GM18951 (cell line): ENCODE measurements around the gene ZNF79.

Experiments
- POLR2A ChIP-seq: IDR thresholded peaks from 4 replicates; pipeline ENCODE4 v1.6.1; 2011; ENCODE audit warnings: mild to moderate bottlenecking; ENCODE audit not compliant: insufficient read length, insufficient read depth; ENCODE audit errors: extremely low read depth
- in situ Hi-C: fragments of 300-500 bp; cut with MboI; formaldehyde crosslinking; loops from one replicate; pipeline ENCODE4 v1.12.0; 2022; ENCODE audit warnings: low sequenced_read_pairs, mixed read lengths, inconsistent platforms; ENCODE audit not compliant: unreplicated experiment

The ZNF79 gene

DNA sequence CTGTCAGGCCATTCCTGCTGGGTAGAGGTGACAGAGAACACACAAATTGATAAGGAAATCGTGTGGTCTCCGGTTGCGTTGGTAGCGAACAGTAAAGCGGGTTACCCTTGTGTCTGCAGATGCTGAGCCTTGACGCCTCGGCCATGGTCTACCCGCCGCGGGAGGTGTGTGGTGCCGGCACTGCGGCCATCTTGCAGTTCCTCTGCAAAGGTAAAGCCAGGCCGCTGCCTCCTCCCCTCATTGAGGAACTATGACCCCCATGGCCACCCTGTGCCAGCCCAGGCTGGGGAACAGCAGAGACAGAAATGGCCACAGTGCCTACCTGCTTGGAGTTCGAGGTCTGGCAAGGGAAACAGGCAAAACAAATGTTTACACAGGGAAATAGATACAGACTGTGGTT, 43.4 kb downstream of the ZNF79 start:
- no peak for TF ChIP-seq POLR2A
- in situ Hi-C loops, result no loop called here

DNA sequence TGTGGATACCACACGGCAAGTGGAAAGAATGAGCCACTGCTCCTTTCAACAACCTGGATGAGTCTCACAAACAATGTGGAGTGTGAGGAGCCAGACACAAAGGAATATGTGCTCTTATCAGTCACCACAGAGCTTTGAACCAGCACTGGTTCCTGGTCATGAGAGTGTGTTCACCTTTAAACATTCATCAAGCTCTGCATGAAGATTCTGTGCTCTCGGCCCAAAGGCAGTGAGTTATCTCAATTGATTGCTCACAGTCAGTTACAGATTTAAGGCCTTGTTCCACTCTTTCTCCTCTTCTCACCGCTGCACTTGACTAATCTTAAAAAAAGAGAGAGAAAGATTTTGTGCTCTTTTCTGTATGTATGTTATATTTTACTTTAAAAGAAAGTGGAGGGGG, 46.5 kb downstream of the ZNF79 start:
- no peak for TF ChIP-seq POLR2A
- in situ Hi-C loops, result no loop called here

DNA sequence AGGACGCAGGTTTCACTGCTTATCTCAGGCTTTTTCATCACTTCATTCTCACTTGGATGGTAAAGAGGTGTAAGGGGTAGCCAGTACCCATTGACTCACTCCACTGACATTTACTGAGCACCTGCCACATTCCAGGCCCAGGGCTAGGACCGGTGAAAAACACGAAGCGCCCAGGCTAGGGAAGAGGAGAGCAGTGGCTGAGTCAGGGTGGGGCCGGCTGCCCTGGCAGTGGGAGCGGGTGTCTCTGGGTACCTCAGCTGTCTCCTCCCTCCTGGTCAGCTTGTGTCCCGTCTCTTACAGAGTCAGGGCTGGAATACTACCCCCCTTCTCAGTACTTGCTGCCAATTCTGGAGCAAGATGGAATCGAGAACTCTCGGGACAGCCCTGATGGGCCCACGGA, 49.3 kb downstream of the ZNF79 start:
- in situ Hi-C loops, result no loop called here
- no peak for TF ChIP-seq POLR2A

- TF ChIP-seq POLR2A, result no peak
- in situ Hi-C loops, result no loop called here
These were observed 49.8 kb downstream of the ZNF79 start for GRCh38 chr9:127473932-127474331.

DNA sequence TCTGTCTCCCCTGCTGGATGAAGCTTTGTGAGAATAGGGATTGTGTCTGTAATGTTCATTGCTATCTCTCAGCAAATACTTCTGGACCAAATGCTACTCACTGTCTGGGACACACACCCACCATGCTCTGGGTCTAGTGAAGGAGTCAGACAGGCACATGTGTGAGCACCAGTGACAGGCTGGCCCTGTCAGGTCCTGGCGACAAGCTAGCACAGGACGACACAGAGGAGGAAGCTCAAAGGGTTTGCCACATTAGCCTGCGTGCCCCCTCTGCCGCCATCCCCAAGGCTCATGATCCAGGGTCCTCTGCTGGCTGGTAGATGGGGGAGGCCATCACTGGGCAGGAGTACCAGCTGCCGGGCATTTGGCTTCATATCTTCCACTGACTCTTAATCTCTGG, 50.4 kb downstream of the ZNF79 start:
- in situ Hi-C loops, result no loop called here

GRCh38 chr9:127479507-127480081, 55.4 kb downstream of the ZNF79 start:
- in situ Hi-C loops, result no loop called here
- no peak for TF ChIP-seq POLR2A

More for the DNA sequence above, 50.4 kb downstream of the ZNF79 start:
- no peak for TF ChIP-seq POLR2A

GRCh38 chr9:127482662-127483061, 58.5 kb downstream of the ZNF79 start:
- in situ Hi-C loops, result no loop called here
- TF ChIP-seq POLR2A, result no peak

DNA sequence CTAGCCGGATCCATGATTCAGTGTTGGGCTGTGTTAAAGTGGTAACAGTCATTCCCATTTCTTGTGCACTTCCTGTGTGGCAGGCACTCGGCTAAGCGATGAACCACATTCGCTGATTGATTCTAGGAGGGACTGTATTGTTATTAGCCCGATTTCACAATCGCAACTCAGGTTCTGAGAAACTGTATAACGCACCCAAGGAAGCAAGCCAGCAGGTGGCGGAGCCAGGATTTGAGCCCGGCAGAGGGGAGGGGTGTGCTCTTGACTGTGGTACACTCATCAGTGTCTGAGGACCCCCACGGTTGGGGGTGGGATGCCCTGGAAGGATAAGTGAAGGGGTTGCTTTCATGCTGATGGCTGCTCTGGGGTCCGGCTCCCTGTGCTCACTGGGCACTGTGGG, 61.8 kb downstream of the ZNF79 start:
- no peak for TF ChIP-seq POLR2A
- in situ Hi-C loops, result no loop called here

GRCh38 chr9:127488946-127489345, 64.8 kb downstream of the ZNF79 start:
- in situ Hi-C loops, result no loop called here
- no peak for TF ChIP-seq POLR2A

GRCh38 chr9:127489471-127490115, 65.4 kb downstream of the ZNF79 start:
- in situ Hi-C loops, result no loop called here
- TF ChIP-seq POLR2A, result no peak

- no peak for TF ChIP-seq POLR2A
- in situ Hi-C loops, result no loop called here
These were observed 66.5 kb downstream of the ZNF79 start for GRCh38 chr9:127490535-127491230.

- in situ Hi-C loops, result no loop called here
- no peak for TF ChIP-seq POLR2A
These were observed 67.3 kb downstream of the ZNF79 start for GRCh38 chr9:127491516-127491915.

GRCh38 chr9:127492616-127493015, 68.4 kb downstream of the ZNF79 start:
- in situ Hi-C loops, result no loop called here
- TF ChIP-seq POLR2A, result no peak

DNA sequence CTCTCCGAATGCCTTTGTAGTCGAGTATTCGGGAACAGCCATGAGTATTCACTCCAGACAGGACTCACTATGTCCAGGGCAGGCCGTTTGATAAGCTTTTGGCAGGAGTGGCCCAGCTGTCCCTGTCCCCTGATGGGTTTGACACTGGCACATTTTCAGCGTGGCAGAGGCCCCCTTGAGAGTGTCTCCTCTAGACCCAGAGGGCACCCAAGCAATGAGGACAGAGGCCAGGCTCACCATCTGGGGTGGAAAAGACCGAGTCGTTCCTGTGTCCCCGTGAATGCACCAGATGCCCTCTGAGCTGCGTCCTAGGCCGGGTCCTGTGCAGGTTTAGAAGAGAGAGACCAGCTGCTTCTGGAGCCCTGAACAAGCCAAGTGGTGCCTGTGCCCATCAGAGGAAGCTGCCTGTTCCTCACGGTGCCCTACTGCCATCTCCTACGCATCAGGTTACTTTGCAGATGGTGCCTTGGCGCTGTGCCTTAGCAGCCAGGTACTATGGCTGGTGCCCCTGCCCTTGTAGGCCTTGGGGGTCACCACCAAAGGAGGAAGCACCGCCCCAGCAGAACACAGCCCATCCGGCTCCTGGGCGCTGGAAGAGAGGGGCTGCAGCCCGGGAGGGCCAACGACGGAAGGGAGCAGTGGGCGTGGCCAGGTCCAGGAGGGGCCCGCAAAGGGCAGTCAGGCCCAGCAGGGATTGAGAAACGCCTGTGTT, 69.6 kb downstream of the ZNF79 start:
- in situ Hi-C loops, result no loop called here
- no peak for TF ChIP-seq POLR2A

DNA sequence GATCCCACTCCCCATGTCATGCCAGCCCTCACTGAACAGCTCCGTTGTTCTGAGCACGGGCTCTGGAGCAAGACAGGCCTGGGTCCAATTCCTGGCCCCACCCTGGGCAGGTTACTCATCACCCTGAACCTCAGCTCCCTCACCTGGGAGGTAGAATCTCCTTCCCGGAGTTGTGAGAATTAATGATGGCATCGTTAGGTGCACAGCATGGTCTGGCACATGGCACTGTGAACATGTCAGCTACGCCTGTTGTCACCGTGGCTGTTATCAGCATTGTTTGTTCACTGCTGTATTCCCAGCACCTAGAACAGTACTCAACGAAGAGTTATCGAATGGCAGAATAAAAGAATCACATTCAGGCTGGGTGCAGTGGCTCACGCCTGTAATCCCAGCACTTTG, 70.1 kb downstream of the ZNF79 start:
- no peak for TF ChIP-seq POLR2A
- in situ Hi-C loops, result no loop called here
